Bone marrow (tissue), 2 donors: ENCODE data around the gene FABP1.

Experiments
- DNase-seq, 2 donors: peaks; one replicate each; lab custom pipeline; 2025; lab: John Stamatoyannopoulos, UW

The FABP1 gene

GRCh38 chr2:88115825-88116518, 11.9 kb downstream of the FABP1 start:
- no peak for DNase-seq

- no peak for DNase-seq
These were observed 13.0 kb downstream of the FABP1 start for GRCh38 chr2:88114889-88115288.

- DNase-seq, result no peak
These were observed 14.8 kb downstream of the FABP1 start for GRCh38 chr2:88113069-88113468.

- no peak for DNase-seq
These were observed 17.0 kb downstream of the FABP1 start for GRCh38 chr2:88110830-88111229.

- DNase-seq, result no peak
These were observed 19.1 kb downstream of the FABP1 start for GRCh38 chr2:88108796-88109195.

GRCh38 chr2:88100489-88100858, 27.4 kb downstream of the FABP1 start:
- DNase-seq, result no peak

- no peak for DNase-seq
These were observed 27.9 kb downstream of the FABP1 start for GRCh38 chr2:88099798-88100488.

GRCh38 chr2:88098558-88098900, 29.3 kb downstream of the FABP1 start:
- no peak for DNase-seq

GRCh38 chr2:88097891-88098557, 29.8 kb downstream of the FABP1 start:
- DNase-seq, result no peak

GRCh38 chr2:88097192-88097591, 30.7 kb downstream of the FABP1 start:
- DNase-seq, result no peak

GRCh38 chr2:88096708-88097107, 31.2 kb downstream of the FABP1 start:
- DNase-seq, result no peak

GRCh38 chr2:88095022-88095421, 32.8 kb downstream of the FABP1 start:
- no peak for DNase-seq

- no peak for DNase-seq
These were observed 35.1 kb downstream of the FABP1 start for GRCh38 chr2:88092773-88093172.

- DNase-seq, result peak in 1 of 2 donors; percentile 38
These were observed 35.9 kb downstream of the FABP1 start for GRCh38 chr2:88091943-88092342.

GRCh38 chr2:88090446-88091283, 37.2 kb downstream of the FABP1 start:
- peak in 1 of 2 donors; percentile 38 for DNase-seq

GRCh38 chr2:88088999-88089398, 38.9 kb downstream of the FABP1 start:
- no peak for DNase-seq

- DNase-seq, result no peak
These were observed 40.1 kb downstream of the FABP1 start for GRCh38 chr2:88087763-88088162.

- no peak for DNase-seq
These were observed 40.8 kb downstream of the FABP1 start for GRCh38 chr2:88087073-88087472.

GRCh38 chr2:88086401-88086800, 41.5 kb downstream of the FABP1 start:
- DNase-seq, result no peak

- DNase-seq, result no peak
These were observed 42.3 kb downstream of the FABP1 start for GRCh38 chr2:88085602-88086001.

- DNase-seq, result no peak
These were observed 42.8 kb downstream of the FABP1 start for GRCh38 chr2:88085099-88085498.

GRCh38 chr2:88082781-88083180, 45.1 kb downstream of the FABP1 start:
- no peak for DNase-seq
